Neural cell (in vitro differentiated cells): ENCODE data around the gene RBM5. TPM values are rescaled to one million over a fixed set of nuclear protein-coding genes. Genes with fewer than 3 reads are reported as not detected.

ENCODE experiments used
- H2AFZ ChIP-seq: fragments of 200-600, 300-800 bp; sonication (generic), shearing (Covaris generic); 2 replicates; pipeline ENCODE4 v1.6.0; 2014; ENCODE audit warnings: low read depth, mild to moderate bottlenecking, antibody characterized with exemption, low read length, moderate library complexity
- H3F3A ChIP-seq: fragments of 200-600 bp; shearing (Covaris generic); 2 replicates; pipeline ENCODE4 v1.6.1; 2016; ENCODE audit warnings: mild to moderate bottlenecking, moderate library complexity, mixed read lengths, antibody characterized with exemption, low read length; ENCODE audit not compliant: insufficient read depth, poor library complexity, severe bottlenecking
- H3K27ac ChIP-seq: fragments of 200-600, 300-800 bp; sonication (generic), shearing (Covaris generic); 2 replicates; pipeline ENCODE4 v1.5.1; 2014; ENCODE audit warnings: mild to moderate bottlenecking, low read length, moderate library complexity
- H3K27me3 ChIP-seq: fragments of 300-800, 200-600 bp; sonication (generic), shearing (Covaris generic); 2 replicates; pipeline ENCODE4 v1.6.0; 2014; ENCODE audit warnings: mild to moderate bottlenecking, low read depth, low read length, moderate library complexity; ENCODE audit not compliant: insufficient read depth
- H3K36me3 ChIP-seq: fragments of 300-800, 200-600 bp; sonication (generic), shearing (Covaris generic); 2 replicates; pipeline ENCODE4 v1.5.1; 2014; ENCODE audit warnings: mild to moderate bottlenecking, antibody characterized with exemption, low read length, moderate library complexity; ENCODE audit not compliant: insufficient read depth
- H3K4me2 ChIP-seq: fragments of 300-800, 200-600 bp; sonication (generic), shearing (Covaris generic); 2 replicates; pipeline ENCODE4 v1.6.0; 2014; ENCODE audit warnings: mild to moderate bottlenecking, low read length
- H3K4me3 ChIP-seq: fragments of 300-800, 200-600 bp; sonication (generic), shearing (Covaris generic); 2 replicates; pipeline ENCODE4 v1.5.1; 2014; ENCODE audit warnings: mild to moderate bottlenecking, low read length, moderate library complexity
- H3K79me2 ChIP-seq: fragments of 200-600 bp; shearing (Covaris generic); replicated peaks from 2 replicates; pipeline ENCODE4 v1.6.0; 2014; ENCODE audit warnings: mild to moderate bottlenecking, low read length, moderate library complexity; ENCODE audit not compliant: insufficient read depth
- H3K9ac ChIP-seq: fragments of 300-800, 200-600 bp; sonication (generic), shearing (Covaris generic); 2 replicates; pipeline ENCODE4 v1.6.1; 2016; ENCODE audit warnings: mild to moderate bottlenecking, low read length, mixed read lengths
- H3K9me2 ChIP-seq: fragments of 200-600 bp; shearing (Covaris generic); 2 replicates; pipeline ENCODE4 v1.6.1; 2016; ENCODE audit warnings: mild to moderate bottlenecking, low read length, mixed read lengths; ENCODE audit not compliant: insufficient read depth
- H3K9me3 ChIP-seq: fragments of 200-600, 300-800 bp; sonication (generic), shearing (Covaris generic); 2 replicates; pipeline ENCODE4 v1.6.1; 2016; ENCODE audit warnings: mild to moderate bottlenecking, mixed run types, low read length, moderate library complexity, mixed read lengths
- H4K20me1 ChIP-seq: fragments of 200-600 bp; shearing (Covaris generic); 2 replicates; pipeline ENCODE4 v1.6.1; 2016; ENCODE audit warnings: mild to moderate bottlenecking, mixed run types; ENCODE audit not compliant: insufficient read depth
- EP300 ChIP-seq: fragments of 450-650 bp; conservative IDR thresholded peaks from 2 replicates; pipeline ENCODE4 v1.6.1; 2014; ENCODE audit warnings: antibody characterized with exemption, mild to moderate bottlenecking, moderate library complexity; ENCODE audit not compliant: poor library complexity, severe bottlenecking
- EZH2 ChIP-seq: fragments of 200-600, 300-800 bp; shearing (Covaris generic), sonication (generic); IDR thresholded peaks from 2 replicates; pipeline ENCODE4 v1.6.1; 2014; ENCODE audit warnings: antibody characterized with exemption, low read length, borderline replicate concordance, mild to moderate bottlenecking; ENCODE audit not compliant: insufficient read depth, poor library complexity, severe bottlenecking
- MXI1 ChIP-seq: fragments of 450-650 bp; conservative IDR thresholded peaks from 2 replicates; pipeline ENCODE4 v1.6.1; 2014; ENCODE audit warnings: antibody characterized with exemption, mild to moderate bottlenecking; ENCODE audit not compliant: poor library complexity, severe bottlenecking
- POLR2AphosphoS5 ChIP-seq: IDR thresholded peaks from 2 replicates; pipeline ENCODE4 v1.6.1; 2012
- RAD21 ChIP-seq: fragments of 450-650 bp; conservative IDR thresholded peaks from 2 replicates; pipeline ENCODE4 v1.6.1; 2014; ENCODE audit warnings: antibody characterized with exemption, mild to moderate bottlenecking, moderate library complexity
- SMC3 ChIP-seq: fragments of 450-650 bp; conservative IDR thresholded peaks from 2 replicates; pipeline ENCODE4 v1.6.1; 2014; ENCODE audit warnings: antibody characterized with exemption, mild to moderate bottlenecking, moderate library complexity; ENCODE audit not compliant: poor library complexity
- TAF1 ChIP-seq: IDR thresholded peaks from 2 replicates; pipeline ENCODE4 v1.6.1; 2012; ENCODE audit warnings: low read depth
- polyA plus RNA-seq: library from polyadenylated mRNA; depleted of rRNA; stranded (reverse); fragments of >200 nt; gene quantifications from 2 replicates; pipeline ENCODE4 v1.2.3, GENCODE V29; 2014
- TF ChIP-seq, protein P1 (sequence below): IDR thresholded peaks from 2 replicates; pipeline ENCODE4 v1.6.1; 2012; ENCODE audit warnings: borderline replicate concordance
- TF ChIP-seq, protein P2 (sequence below): fragments of 450-650 bp; IDR thresholded peaks from 2 replicates; pipeline ENCODE4 v1.5.1; 2014; ENCODE audit warnings: antibody characterized with exemption, mild to moderate bottlenecking, moderate library complexity; ENCODE audit not compliant: poor library complexity, severe bottlenecking

RBM5 gene
- polyA plus RNA-seq, 1 donor from 2014 or later: 632 TPM

DNA sequence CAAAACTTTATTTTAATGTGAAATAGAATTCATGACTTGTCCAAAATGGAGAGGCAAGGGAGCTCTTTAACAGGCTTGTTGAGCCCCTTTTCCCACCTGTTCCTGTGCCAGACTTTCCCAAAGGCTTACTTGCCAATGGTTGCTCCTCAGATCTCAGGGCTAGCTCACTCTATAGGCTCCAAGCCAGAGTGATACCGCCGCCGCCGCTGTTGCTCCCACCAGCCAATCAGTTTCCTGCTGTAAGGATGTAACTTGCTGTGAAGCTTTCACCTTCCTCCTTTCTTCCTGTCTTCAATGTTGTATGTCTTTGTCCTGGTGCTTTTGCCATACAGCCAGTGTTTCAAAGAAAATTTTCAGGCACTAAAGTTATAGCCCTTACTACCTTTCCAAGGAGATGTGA is 41.3 kb upstream of the RBM5 start:
- no peak overlapping the region for H3K4me3 ChIP-seq
- H3K36me3 ChIP-seq: no peaks in the 10 kb centered on the region
- no peaks in the 10 kb centered on the region for H3K79me2 ChIP-seq
- H3K9me2 ChIP-seq: no peaks in the 10 kb centered on the region
- H2AFZ ChIP-seq: no peak overlapping the region
- H3K9ac ChIP-seq: no peak overlapping the region
- no peak overlapping the region for H3K27ac ChIP-seq
- H3K27me3 ChIP-seq: no peaks in the 10 kb centered on the region
- TF ChIP-seq, protein P1, sequence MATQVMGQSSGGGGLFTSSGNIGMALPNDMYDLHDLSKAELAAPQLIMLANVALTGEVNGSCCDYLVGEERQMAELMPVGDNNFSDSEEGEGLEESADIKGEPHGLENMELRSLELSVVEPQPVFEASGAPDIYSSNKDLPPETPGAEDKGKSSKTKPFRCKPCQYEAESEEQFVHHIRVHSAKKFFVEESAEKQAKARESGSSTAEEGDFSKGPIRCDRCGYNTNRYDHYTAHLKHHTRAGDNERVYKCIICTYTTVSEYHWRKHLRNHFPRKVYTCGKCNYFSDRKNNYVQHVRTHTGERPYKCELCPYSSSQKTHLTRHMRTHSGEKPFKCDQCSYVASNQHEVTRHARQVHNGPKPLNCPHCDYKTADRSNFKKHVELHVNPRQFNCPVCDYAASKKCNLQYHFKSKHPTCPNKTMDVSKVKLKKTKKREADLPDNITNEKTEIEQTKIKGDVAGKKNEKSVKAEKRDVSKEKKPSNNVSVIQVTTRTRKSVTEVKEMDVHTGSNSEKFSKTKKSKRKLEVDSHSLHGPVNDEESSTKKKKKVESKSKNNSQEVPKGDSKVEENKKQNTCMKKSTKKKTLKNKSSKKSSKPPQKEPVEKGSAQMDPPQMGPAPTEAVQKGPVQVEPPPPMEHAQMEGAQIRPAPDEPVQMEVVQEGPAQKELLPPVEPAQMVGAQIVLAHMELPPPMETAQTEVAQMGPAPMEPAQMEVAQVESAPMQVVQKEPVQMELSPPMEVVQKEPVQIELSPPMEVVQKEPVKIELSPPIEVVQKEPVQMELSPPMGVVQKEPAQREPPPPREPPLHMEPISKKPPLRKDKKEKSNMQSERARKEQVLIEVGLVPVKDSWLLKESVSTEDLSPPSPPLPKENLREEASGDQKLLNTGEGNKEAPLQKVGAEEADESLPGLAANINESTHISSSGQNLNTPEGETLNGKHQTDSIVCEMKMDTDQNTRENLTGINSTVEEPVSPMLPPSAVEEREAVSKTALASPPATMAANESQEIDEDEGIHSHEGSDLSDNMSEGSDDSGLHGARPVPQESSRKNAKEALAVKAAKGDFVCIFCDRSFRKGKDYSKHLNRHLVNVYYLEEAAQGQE: no peak
- no peak for TF ChIP-seq SMC3
- no peak for TF ChIP-seq EZH2
- TF ChIP-seq, protein P2, sequence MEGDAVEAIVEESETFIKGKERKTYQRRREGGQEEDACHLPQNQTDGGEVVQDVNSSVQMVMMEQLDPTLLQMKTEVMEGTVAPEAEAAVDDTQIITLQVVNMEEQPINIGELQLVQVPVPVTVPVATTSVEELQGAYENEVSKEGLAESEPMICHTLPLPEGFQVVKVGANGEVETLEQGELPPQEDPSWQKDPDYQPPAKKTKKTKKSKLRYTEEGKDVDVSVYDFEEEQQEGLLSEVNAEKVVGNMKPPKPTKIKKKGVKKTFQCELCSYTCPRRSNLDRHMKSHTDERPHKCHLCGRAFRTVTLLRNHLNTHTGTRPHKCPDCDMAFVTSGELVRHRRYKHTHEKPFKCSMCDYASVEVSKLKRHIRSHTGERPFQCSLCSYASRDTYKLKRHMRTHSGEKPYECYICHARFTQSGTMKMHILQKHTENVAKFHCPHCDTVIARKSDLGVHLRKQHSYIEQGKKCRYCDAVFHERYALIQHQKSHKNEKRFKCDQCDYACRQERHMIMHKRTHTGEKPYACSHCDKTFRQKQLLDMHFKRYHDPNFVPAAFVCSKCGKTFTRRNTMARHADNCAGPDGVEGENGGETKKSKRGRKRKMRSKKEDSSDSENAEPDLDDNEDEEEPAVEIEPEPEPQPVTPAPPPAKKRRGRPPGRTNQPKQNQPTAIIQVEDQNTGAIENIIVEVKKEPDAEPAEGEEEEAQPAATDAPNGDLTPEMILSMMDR: no peak
- TF ChIP-seq RAD21: no peak
- TF ChIP-seq POLR2AphosphoS5: no peak
- no peaks in the 10 kb centered on the region for H3F3A ChIP-seq
- H3K4me2 ChIP-seq: no peak overlapping the region
- H4K20me1 ChIP-seq: no peaks in the 10 kb centered on the region
- H3K9me3 ChIP-seq: no peaks in the 10 kb centered on the region

- Histone ChIP-seq H3K9me2 (no peaks in the 10 kb centered on the region), H3K9ac (no peak overlapping the region), H3K4me2 (no peak overlapping the region), H3K79me2 (no peaks in the 10 kb centered on the region), H3K27ac (no peak overlapping the region), H2AFZ (no peak overlapping the region), H3K27me3 (no peaks in the 10 kb centered on the region), H3K9me3 (no peaks in the 10 kb centered on the region), H3F3A (no peaks in the 10 kb centered on the region), H4K20me1 (no peaks in the 10 kb centered on the region), H3K36me3 (no peaks in the 10 kb centered on the region), H3K4me3 (no peak overlapping the region)
- TF ChIP-seq, protein P2: no peak
- TF ChIP-seq, protein P1: no peak
- no peak for TF ChIP-seq TAF1
- TF ChIP-seq MXI1: no peak
- TF ChIP-seq POLR2AphosphoS5: no peak
- no peak for TF ChIP-seq EP300
- no peak for TF ChIP-seq EZH2
- no peak for TF ChIP-seq SMC3
- TF ChIP-seq RAD21: no peak
Measured at GRCh38 chr3:50050361-50050760, 38.4 kb upstream of the RBM5 start.
